Measurements from ENCODE around the gene SEC14L2. TPM values are rescaled to one million over a fixed set of nuclear protein-coding genes. Genes with fewer than 3 reads are reported as not detected.

The SEC14L2 gene
- total RNA-seq, 1 experiment from 2014 or later = 51.3 TPM

- H3K4me1 ChIP-seq (replicated peaks; ENCODE audit: insufficient read depth) = no peaks in the 10 kb centered on the region
- no peak overlapping the region for H3K4me3 ChIP-seq
- peaks cover 40% of the 10 kb centered on the region for H3K27me3 ChIP-seq (ENCODE audit: insufficient read depth, low read depth)
- ChIA-PET POLR2A (ENCODE audit: unreplicated experiment) (no interaction called here), CTCF (no interaction called here)
- H3F3A ChIP-seq (ENCODE audit: insufficient read depth, low read depth) = no peaks in the 10 kb centered on the region
- H3K4me2 ChIP-seq = no peak overlapping the region
- no peaks in the 10 kb centered on the region for H4K20me1 ChIP-seq (ENCODE audit: insufficient read depth)
- no TSS peak for BruUV-seq (replicated peaks)
- H3K79me2 ChIP-seq (ENCODE audit: low read depth) = no peaks in the 10 kb centered on the region
- no peak overlapping the region for H3K27ac ChIP-seq
- H2AFZ ChIP-seq = no peak overlapping the region
- intact Hi-C loops (cut with micrococcal nuclease; ENCODE audit: unreplicated experiment) = no loop called here
- no peaks in the 10 kb centered on the region for H3K9me2 ChIP-seq (ENCODE audit: insufficient read depth)
- TF ChIP-seq EZH2 (IDR thresholded peaks at IDR 0.05; ENCODE audit: low read depth) (no peak), CTCF (conservative IDR thresholded peaks at IDR 0.05) (no peak)
- no peaks in the 10 kb centered on the region; the same call in 1 of the 2 replicates for H3K9me3 ChIP-seq (ENCODE audit: insufficient read depth, low read depth)
- no peaks in the 10 kb centered on the region for H3K36me3 ChIP-seq (ENCODE audit: low read depth)
- no peak for DNase-seq
Observed at GRCh38 chr22:30469165-30469564, 72.3 kb downstream of the SEC14L2 start.

GRCh38 chr22:30470655-30471054 is 73.8 kb downstream of the SEC14L2 start:
- ChIA-PET CTCF (no interaction called here), POLR2A (ENCODE audit: unreplicated experiment) (no interaction called here)
- intact Hi-C loops (cut with micrococcal nuclease; ENCODE audit: unreplicated experiment) = no loop called here

GRCh38 chr22:30471616-30472318 is 74.9 kb downstream of the SEC14L2 start, which contains the start of gene SEC14L3:
Gene SEC14L3, minus strand, starts transcription at chr22:30472017. Its CDS starts 59 bp downstream, at chr22:30471958.
- POLR2A ChIA-PET (ENCODE audit: unreplicated experiment) = no interaction called here
- intact Hi-C loops (cut with micrococcal nuclease; ENCODE audit: unreplicated experiment) = no loop called here
- Histone ChIP-seq H3K27me3 (ENCODE audit: insufficient read depth, low read depth) (peaks cover 40% of the 10 kb centered on the region), H3K79me2 (ENCODE audit: low read depth) (no peaks in the 10 kb centered on the region), H3K4me1 (replicated peaks; ENCODE audit: insufficient read depth) (no peaks in the 10 kb centered on the region), H3K9me2 (ENCODE audit: insufficient read depth) (no peaks in the 10 kb centered on the region), H3F3A (ENCODE audit: insufficient read depth, low read depth) (no peaks in the 10 kb centered on the region), H3K4me2 (no peak within 1 kb of the TSS), H3K4me3 (no peak within 1 kb of the TSS), H3K9me3 (ENCODE audit: insufficient read depth, low read depth) (no peaks in the 10 kb centered on the region; the same call in 1 of the 2 replicates), H3K36me3 (ENCODE audit: low read depth) (no peaks in the 10 kb centered on the region), H3K27ac (no peak within 1 kb of the TSS), H2AFZ (no peak within 1 kb of the TSS), H4K20me1 (ENCODE audit: insufficient read depth) (no peaks in the 10 kb centered on the region)
- DNase-seq = no peak
- no TSS peak for BruUV-seq (replicated peaks)
- TF ChIP-seq EZH2 (IDR thresholded peaks at IDR 0.05; ENCODE audit: low read depth) = no peak
- no peak for TF ChIP-seq CTCF (conservative IDR thresholded peaks at IDR 0.05)
- CTCF ChIA-PET = no interaction called here

More at GRCh38 chr22:30470655-30471054, 73.8 kb downstream of the SEC14L2 start:
- Histone ChIP-seq H3K4me1 (replicated peaks; ENCODE audit: insufficient read depth) (no peaks in the 10 kb centered on the region), H3K27ac (no peak overlapping the region), H3K79me2 (ENCODE audit: low read depth) (no peaks in the 10 kb centered on the region), H4K20me1 (ENCODE audit: insufficient read depth) (no peaks in the 10 kb centered on the region), H3K9me2 (ENCODE audit: insufficient read depth) (no peaks in the 10 kb centered on the region), H3K4me3 (no peak overlapping the region), H3K36me3 (ENCODE audit: low read depth) (no peaks in the 10 kb centered on the region), H3K27me3 (ENCODE audit: insufficient read depth, low read depth) (peaks cover 40% of the 10 kb centered on the region), H3K4me2 (no peak overlapping the region), H3F3A (ENCODE audit: insufficient read depth, low read depth) (no peaks in the 10 kb centered on the region), H3K9me3 (ENCODE audit: insufficient read depth, low read depth) (no peaks in the 10 kb centered on the region; the same call in 1 of the 2 replicates), H2AFZ (no peak overlapping the region)
- BruUV-seq (replicated peaks) = no TSS peak
- DNase-seq = no peak
- TF ChIP-seq EZH2 (IDR thresholded peaks at IDR 0.05; ENCODE audit: low read depth) = no peak
- TF ChIP-seq CTCF (conservative IDR thresholded peaks at IDR 0.05) = no peak
